ENCODE results near the gene ANKRD27.
A peak's percentile ranks its signal among the peaks of the same experiment; 100 is the strongest.
"Not testable (repeated sequence)": the region's sequence is repeated elsewhere in the genome, so short reads cannot be mapped to it uniquely, and the experiment has no call there.

The ANKRD27 gene

DNA sequence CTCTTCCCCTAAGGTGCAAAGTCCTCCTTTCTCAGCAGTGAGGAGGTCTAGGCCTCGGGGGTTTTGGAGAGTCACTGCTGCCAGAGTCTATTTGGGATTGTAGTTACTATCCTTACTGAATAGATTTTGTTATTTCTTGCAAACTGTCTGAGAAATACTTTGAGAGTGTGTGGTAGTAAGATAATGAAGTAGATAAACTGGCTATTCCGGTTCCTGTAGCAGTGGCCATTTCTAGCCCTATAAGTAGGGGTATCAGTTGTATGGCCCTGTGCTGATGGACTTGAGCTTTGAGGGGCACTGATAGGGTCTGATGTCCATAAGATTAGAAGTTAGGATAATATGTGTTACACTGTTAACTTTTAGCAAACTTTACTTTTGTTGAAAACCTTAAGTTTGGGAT lies 19.3 kb upstream of the ANKRD27 start:
- not testable (repeated sequence) for H3K27me3 Mint-ChIP-seq, H3K9me3 Mint-ChIP-seq, H3K27ac Mint-ChIP-seq
- peak overlapping the region; percentile 92 for H3K4me3 Mint-ChIP-seq
- H3K4me1 Mint-ChIP-seq, result peaks cover 66% of the 10 kb centered on the region
- peaks cover 38% of the 10 kb centered on the region for H3K36me3 Mint-ChIP-seq

DNA sequence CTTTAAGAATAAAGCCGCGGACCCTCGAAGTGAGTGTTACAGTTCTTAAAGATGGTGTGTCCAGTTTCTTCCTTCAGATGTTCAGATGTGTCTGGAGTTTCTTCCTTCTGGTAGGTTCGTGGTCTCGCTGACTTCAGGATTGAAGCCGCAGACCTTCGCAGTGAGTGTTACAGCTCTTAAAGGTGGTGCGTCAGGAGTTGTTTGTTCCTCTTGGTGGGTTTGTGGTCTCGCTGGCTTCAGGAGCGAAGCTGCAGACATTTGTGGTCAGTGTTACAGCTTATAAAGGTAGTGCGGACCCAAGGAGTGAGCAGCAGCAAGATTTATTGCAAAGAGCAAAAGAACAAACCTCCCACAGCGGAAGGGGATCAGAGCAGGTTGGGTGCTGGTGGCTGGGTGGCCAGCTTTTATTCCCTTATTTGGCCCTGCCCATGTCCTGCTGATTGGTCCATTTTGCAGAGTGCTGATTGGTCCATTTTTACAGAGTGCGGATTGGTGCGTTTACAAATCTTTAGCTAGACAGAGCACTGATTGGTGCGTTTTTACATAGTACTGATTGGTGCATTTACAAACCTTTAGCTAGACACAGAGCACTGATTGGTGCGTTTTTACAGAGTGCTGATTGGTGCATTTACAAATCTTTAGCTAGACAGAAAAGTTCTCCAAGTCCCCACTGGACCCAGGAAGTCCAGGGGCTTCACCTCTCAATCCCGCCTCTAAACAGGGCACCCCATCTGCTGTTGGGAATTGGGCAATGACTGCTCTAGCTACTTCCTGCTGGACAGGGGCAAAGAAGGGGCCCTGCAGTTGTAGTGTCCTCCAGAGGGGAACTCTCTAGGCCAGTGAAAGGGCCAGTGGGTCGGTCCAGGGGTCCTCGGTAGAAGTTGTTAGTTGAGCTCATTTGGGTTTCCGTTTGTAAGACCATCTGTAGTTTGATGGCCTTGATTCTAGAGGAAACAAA lies 18.4 kb upstream of the ANKRD27 start:
- Mint-ChIP-seq H3K4me1 (peaks cover 62% of the 10 kb centered on the region), H3K36me3 (peaks cover 31% of the 10 kb centered on the region), H3K4me3 (peak overlapping the region; percentile 92), H3K27ac (peak overlapping the region; percentile 92)
- H3K9me3 Mint-ChIP-seq, H3K27me3 Mint-ChIP-seq: not testable (repeated sequence)

DNA sequence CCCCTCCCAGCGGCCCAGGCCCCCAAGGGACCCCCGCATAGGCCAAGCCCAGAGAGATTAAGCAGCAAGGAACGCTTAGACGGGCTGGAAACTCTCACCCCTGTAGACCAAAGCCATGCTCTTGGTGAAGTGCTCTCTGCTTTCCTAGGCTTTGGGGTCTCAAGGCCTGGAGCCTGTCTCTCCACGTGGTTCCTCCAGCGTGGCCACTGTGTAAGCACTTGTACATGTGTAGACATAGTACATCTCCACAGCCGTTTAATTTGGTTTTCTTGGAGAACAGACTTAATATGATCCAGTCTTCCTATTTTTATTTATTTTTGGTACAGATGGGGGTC lies 17.7 kb upstream of the ANKRD27 start:
- peaks cover 59% of the 10 kb centered on the region for H3K4me1 Mint-ChIP-seq

DNA sequence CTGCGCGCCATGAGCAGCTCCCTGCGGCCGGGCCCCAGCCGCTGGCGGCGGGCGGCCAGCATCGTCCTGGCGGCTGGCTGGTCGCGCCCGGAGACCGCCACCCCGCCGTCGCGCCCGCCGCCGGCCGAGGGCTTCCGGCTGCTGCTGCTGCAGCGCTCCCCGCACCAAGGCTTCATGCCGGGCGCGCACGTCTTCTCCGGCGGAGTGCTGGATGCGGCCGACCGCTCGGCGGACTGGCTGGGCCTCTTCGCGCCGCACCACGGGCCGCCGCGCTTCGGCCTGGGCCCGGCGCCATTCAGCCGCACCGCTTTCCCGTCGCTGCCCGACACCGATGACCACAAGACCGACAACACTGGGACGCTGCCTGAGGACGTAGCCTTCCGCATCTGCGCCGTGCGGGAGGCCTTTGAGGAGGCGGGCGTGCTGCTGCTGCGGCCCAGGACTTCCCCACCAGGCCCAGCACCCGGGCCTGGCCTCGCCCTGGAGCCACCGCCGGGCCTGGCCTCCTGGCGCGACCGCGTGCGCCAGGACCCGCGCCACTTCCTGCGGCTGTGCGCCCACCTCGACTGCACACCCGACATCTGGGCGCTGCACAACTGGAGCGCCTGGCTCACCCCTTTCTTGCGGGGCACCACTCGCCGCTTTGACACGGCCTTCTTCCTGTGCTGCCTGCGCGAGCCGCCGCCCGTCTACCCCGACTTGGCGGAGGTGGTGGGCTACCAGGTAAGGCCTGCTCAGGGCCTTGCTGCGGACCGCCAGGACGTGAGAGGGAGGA lies 17.2 kb upstream of the ANKRD27 start:
- H3K4me1 Mint-ChIP-seq, result peaks cover 53% of the 10 kb centered on the region
- H3K27me3 Mint-ChIP-seq, result no peaks in the 10 kb centered on the region

More for the DNA sequence above, 17.7 kb upstream of the ANKRD27 start:
- Mint-ChIP-seq H3K27me3 (no peaks in the 10 kb centered on the region), H3K36me3 (peaks cover 25% of the 10 kb centered on the region), H3K27ac (peak overlapping the region; percentile 92), H3K4me3 (peak overlapping the region; percentile 92), H3K9me3 (no peaks in the 10 kb centered on the region)

DNA sequence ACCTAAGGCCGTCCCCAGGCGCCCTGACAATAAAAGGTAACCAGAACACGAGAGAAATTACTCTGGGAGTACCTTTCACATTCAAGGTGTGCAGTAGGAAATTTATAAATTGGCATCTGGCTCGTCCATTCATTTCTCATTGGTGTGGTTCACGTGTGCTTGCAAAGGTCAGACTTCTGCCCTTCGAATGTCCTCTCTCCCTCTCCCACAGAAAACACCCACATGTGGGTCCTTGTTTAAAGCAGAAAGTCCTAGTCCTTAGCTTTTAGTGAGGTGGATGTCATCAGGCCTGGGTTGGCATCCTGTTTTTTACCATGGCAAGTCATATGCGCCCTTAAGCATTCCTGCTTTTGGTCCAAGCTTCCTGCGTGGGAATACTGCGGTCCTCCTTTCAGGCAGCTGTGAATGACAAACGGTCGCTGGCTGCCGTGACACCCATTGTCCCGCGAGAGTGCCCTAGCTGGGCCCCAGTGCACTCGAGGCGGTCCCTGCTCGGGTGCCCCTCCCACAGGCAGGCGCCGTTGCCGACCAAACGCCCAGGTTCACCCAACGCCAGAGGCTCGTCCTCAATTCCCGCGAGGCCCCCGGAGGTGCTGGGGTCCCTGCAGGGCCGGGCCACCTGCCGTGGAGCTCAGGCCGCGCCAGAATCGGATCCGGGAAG lies 16.4 kb upstream of the ANKRD27 start, which contains the start of gene NUDT19:
Gene NUDT19 (plus strand): TSS at position 531 of the 661 bp plus-strand sequence. CDS start 140 bp downstream, outside the sequence.
- peak within 1 kb of the TSS; percentile 92 for H3K4me3 Mint-ChIP-seq
- peaks cover 21% of the 10 kb centered on the region for H3K36me3 Mint-ChIP-seq
- H3K27me3 Mint-ChIP-seq, result no peaks in the 10 kb centered on the region
- H3K4me1 Mint-ChIP-seq, result peaks cover 46% of the 10 kb centered on the region
- peak within 1 kb of the TSS; percentile 93 for H3K27ac Mint-ChIP-seq
- no peaks in the 10 kb centered on the region for H3K9me3 Mint-ChIP-seq

More for the DNA sequence above, 17.2 kb upstream of the ANKRD27 start:
- peaks cover 21% of the 10 kb centered on the region for H3K36me3 Mint-ChIP-seq
- H3K27ac Mint-ChIP-seq, result peak overlapping the region; percentile 92
- peak overlapping the region; percentile 92 for H3K4me3 Mint-ChIP-seq
- H3K9me3 Mint-ChIP-seq, result no peaks in the 10 kb centered on the region

DNA sequence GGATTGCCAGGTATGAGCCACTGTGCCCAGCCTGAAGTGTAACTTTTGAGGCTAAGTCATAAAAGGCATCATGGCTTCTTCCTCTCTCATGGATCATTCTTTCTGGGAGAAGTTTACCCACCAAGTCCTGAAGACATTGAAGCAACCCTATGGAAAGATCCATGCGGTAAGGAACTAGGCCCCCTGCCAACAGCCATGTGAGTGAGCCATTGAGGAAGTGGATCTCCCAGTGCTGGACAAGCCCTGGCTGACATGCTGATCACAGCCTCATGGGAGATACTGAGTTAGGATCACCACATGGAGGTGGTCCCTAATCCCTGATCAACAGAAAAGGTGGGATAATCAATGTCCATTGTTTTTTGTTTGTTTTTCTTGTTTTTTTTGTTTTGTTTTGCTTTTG lies 13.3 kb upstream of the ANKRD27 start:
- H3K27me3 Mint-ChIP-seq, result no peaks in the 10 kb centered on the region
- H3K4me3 Mint-ChIP-seq, result no peak overlapping the region
- H3K9me3 Mint-ChIP-seq, result no peaks in the 10 kb centered on the region
- H3K27ac Mint-ChIP-seq, result no peak overlapping the region
- peaks cover 16% of the 10 kb centered on the region for H3K4me1 Mint-ChIP-seq
- H3K36me3 Mint-ChIP-seq, result peaks cover 4% of the 10 kb centered on the region

DNA sequence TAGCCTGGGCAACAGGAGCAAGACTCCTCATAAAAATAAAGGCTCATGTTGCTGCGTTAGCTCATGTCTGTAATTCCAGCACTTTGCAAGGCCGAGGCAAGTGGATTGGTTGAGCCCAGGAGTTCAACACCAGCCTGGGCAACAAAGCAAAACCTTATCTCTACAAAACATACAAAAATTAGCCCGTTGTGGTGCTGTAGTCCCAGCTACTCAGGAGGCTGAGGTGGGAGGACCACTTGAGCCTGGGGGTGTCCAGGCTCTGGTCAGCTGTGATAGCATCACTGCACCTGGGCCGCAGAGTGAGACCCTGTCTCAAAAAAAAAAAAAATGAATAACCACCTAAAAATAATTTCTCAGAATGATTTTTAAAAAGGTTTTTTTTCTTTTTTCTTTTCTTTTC lies 12.7 kb upstream of the ANKRD27 start:
- H3K4me3 Mint-ChIP-seq, result no peak overlapping the region
- no peak overlapping the region for H3K27ac Mint-ChIP-seq
- H3K4me1 Mint-ChIP-seq, result peaks cover 10% of the 10 kb centered on the region

DNA sequence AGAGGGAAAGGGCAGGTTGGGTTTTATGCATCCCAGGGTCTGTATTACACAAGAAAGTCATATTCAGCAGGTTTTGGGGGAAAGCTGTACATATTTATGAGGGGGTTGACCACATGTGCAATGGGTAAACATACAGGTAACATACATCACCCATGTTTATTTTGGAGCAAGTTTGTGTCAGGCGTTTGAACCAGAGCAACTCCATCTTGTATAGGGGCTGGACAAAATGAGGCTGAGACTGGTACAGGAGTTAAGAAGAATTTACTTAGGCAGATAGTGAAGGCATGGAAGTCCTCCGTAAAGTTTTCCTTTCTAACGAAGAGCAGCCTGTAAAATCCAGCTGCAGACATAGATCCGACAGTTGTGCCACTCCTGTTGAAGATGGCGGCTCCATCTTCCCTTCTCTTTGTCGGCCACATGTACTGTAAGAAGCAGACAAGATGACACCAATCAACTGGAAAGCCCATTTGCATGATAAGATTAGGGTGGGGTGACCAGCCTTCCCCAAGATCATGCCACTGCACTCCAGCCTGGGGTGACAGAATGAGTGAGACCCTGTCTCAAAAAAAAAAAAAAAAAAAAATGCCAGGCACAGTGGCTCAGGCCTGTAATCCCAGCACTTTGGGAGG lies 12.0 kb upstream of the ANKRD27 start:
- H3K4me3 Mint-ChIP-seq, result no peak overlapping the region
- no peaks in the 10 kb centered on the region for H3K9me3 Mint-ChIP-seq
- no peaks in the 10 kb centered on the region for H3K36me3 Mint-ChIP-seq
- no peak overlapping the region for H3K27ac Mint-ChIP-seq
- H3K27me3 Mint-ChIP-seq, result no peaks in the 10 kb centered on the region
- peaks cover 9% of the 10 kb centered on the region for H3K4me1 Mint-ChIP-seq

More for the DNA sequence above, 12.7 kb upstream of the ANKRD27 start:
- no peaks in the 10 kb centered on the region for H3K36me3 Mint-ChIP-seq
- no peaks in the 10 kb centered on the region for H3K9me3 Mint-ChIP-seq
- H3K27me3 Mint-ChIP-seq, result no peaks in the 10 kb centered on the region

DNA sequence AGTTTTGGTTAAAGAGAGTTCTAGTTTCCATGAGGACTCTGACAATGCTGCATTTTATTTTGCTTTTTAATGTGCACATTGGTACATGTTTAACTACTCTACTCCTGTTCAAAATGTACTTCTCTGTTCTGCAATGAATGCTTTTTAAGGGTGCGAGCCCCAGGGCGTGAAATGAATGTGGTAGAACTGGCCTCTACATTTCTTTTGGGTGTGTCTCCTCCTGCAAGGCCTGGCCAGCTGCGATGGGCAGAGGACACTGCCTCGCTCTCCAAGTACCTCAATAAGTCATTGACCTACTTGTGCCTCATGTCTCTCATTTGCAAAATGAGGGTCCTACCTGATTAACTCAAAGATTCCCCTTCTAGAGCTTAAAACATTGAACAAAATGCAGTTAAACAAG lies 7.3 kb upstream of the ANKRD27 start:
- H3K27me3 Mint-ChIP-seq, result peaks cover 9% of the 10 kb centered on the region
- H3K36me3 Mint-ChIP-seq, result no peaks in the 10 kb centered on the region
- peaks cover 3% of the 10 kb centered on the region for H3K4me1 Mint-ChIP-seq
- no peaks in the 10 kb centered on the region for H3K9me3 Mint-ChIP-seq
- H3K4me3 Mint-ChIP-seq, result no peak overlapping the region
- H3K27ac Mint-ChIP-seq, result no peak overlapping the region

DNA sequence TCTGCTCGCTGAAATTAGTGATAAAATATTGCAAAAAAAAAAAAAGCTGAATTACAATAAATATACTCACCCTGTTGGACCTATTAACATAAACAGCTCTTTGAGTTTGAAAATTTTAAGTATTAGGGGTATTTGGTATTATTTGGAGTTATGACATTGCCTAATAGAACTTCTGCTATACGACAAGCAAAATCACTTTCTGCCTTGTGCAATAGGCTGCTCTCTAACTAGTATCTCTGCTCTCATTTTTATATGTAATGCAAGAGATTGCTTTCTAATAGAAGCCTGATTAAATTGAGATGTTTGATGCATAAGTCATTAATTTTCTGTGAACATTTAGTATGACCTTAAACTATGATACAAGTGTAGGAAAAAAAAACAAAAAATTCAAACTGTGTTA lies 6.0 kb upstream of the ANKRD27 start:
- no peaks in the 10 kb centered on the region for H3K36me3 Mint-ChIP-seq
- peaks cover 5% of the 10 kb centered on the region for H3K4me1 Mint-ChIP-seq
- no peak overlapping the region for H3K4me3 Mint-ChIP-seq
- H3K9me3 Mint-ChIP-seq, result no peaks in the 10 kb centered on the region
- H3K27ac Mint-ChIP-seq, result no peak overlapping the region
- H3K27me3 Mint-ChIP-seq, result peaks cover 12% of the 10 kb centered on the region

DNA sequence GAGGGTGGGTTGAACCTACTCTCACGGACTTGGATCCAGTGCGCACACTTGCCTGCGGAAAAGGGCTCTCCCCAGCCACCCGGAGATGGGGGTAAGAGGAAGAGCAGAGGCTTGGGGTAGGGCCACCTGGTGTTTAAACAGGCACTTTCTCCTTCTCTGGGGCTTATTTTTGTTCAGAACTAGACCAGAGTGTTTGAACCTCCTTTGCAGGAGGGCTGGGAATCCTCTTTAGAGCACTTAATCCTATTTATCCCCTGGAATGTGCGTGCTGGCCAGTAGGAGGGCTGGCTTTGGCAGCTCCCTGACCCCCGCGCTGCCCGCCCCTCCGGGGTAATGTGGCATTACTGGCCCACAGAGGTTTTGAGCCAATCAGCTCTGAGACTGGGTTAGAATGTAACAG lies 2.7 kb upstream of the ANKRD27 start:
- Mint-ChIP-seq H3K27me3 (peaks cover 12% of the 10 kb centered on the region), H3K4me1 (peaks cover 19% of the 10 kb centered on the region), H3K36me3 (no peaks in the 10 kb centered on the region), H3K27ac (peak overlapping the region; percentile 81), H3K4me3 (no peak overlapping the region), H3K9me3 (no peaks in the 10 kb centered on the region)

DNA sequence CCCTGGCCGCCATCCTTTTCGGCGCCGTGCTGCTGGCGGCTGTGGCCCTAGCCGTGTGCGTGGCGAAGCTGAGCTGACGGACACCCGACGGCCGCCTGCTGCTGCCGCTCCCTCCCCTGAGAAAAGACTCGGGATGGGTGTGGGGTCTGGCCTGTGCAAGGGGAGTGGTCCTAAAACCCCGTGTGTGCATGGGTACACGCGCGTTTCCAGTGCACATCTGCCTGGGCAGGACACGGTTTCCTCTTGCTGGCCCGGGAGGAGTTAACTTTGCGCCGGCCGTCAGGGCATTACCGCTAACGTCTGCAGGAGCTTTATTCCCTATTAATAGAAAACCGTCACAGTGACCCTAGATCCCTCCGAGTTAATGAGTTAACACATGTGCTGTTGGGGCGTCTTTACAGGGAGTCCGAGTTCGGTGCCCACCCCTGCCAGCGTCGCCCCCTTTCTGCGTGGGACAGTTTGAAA lies 1.9 kb upstream of the ANKRD27 start:
- Mint-ChIP-seq H3K27ac (peak overlapping the region; percentile 81), H3K27me3 (peaks cover 12% of the 10 kb centered on the region), H3K9me3 (no peaks in the 10 kb centered on the region), H3K36me3 (no peaks in the 10 kb centered on the region), H3K4me3 (peak overlapping the region; percentile 68), H3K4me1 (peaks cover 23% of the 10 kb centered on the region)

DNA sequence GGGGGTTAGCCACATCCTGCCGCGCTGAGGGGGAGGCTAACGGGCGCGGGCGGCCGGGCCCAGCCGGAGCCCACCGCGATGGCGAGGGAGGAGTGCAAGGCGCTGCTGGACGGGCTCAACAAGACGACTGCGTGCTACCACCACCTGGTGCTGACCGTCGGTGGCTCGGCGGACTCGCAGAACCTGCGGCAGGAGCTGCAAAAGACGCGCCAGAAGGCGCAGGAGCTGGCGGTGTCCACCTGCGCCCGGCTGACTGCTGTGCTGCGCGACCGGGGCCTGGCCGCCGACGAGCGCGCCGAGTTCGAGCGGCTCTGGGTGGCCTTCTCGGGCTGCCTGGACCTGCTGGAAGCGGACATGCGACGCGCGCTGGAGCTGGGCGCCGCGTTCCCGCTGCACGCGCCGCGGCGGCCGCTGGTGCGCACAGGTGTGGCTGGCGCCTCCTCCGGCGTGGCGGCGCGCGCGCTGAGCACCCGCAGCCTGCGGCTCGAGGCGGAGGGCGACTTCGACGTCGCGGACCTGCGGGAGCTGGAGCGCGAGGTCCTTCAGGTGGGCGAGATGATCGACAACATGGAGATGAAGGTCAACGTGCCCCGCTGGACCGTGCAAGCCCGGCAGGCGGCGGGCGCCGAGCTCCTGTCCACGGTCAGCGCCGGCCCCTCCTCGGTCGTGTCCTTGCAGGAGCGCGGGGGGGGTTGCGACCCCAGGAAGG lies 1.4 kb upstream of the ANKRD27 start:
- no peak overlapping the region for H3K27ac Mint-ChIP-seq
- H3K4me3 Mint-ChIP-seq, result peak overlapping the region; percentile 93
- no peaks in the 10 kb centered on the region for H3K9me3 Mint-ChIP-seq
- peaks cover 12% of the 10 kb centered on the region for H3K27me3 Mint-ChIP-seq
- H3K4me1 Mint-ChIP-seq, result peaks cover 26% of the 10 kb centered on the region
- no peaks in the 10 kb centered on the region for H3K36me3 Mint-ChIP-seq

DNA sequence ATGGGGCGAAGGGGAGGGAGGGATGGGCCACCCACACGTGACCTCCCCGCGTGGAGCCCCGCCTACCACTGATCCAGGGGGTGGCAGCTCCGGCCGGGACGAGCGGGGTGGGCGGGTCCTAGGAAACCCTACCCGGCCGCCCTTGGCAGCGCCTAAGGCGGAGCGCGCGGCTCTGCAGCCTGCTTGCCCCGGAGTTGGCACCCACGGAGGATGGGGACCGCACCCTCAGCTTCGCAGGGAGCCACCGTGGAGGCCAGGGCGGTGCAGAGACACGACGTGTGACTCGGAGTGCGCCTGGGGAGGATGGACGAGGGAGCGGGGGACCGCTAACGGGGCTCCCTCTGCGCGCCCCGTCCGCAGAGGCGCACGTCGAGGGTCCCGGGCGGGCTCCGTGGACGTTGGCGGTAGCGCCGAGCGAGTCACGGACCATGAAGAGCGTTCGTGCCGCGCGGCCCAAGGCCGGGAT lies 773 bp upstream of the ANKRD27 start, which contains the start of gene RGS9BP:
Gene RGS9BP (plus strand): TSS at position 129 of the 466 bp plus-strand sequence. CDS start 416 bp downstream, outside the sequence.
- Mint-ChIP-seq H3K4me3 (peak within 1 kb of the TSS; percentile 93), H3K36me3 (no peaks in the 10 kb centered on the region), H3K27me3 (peaks cover 8% of the 10 kb centered on the region), H3K9me3 (no peaks in the 10 kb centered on the region), H3K27ac (peak within 1 kb of the TSS; percentile 81), H3K4me1 (peaks cover 26% of the 10 kb centered on the region)

Measured in activated naive CD4-positive, alpha-beta T cell treated with anti-CD3 and anti-CD28 coated beads, Interleukin-2, amount 50 U/mL, for 24 hours (primary cell).